HEK293T (cell line): ENCODE data around the gene DLX4.

ENCODE experiments used
- CTCF ChIA-PET: fragments of 350-600 bp; formaldehyde crosslinking; extraction: SDS; loops from one replicate; lab custom pipeline; 2021; ENCODE audit warnings: antibody characterized with exemption, inconsistent platforms; lab: Yijun Ruan, JAX
- POLR2A ChIA-PET: fragments of 350-600 bp; formaldehyde crosslinking; extraction: SDS; loops from one replicate; lab custom pipeline; 2020; ENCODE audit warnings: antibody characterized with exemption, inconsistent platforms; lab: Yijun Ruan, JAX
- DNase-seq: peaks from one replicate; pipeline ENCODE4 v3.0.0; 2012; ENCODE audit warnings: mixed read lengths; ENCODE audit errors: extremely low spot score
- ARNT ChIP-seq: fragments of 450-650 bp; IDR thresholded peaks from 2 replicates; pipeline ENCODE4 v1.6.1; 2017; ENCODE audit warnings: mild to moderate bottlenecking
- BHLHE40 ChIP-seq: fragments of 450-650 bp; IDR thresholded peaks from 2 replicates; pipeline ENCODE4 v1.6.1; 2016; ENCODE audit warnings: mild to moderate bottlenecking, moderate library complexity, borderline replicate concordance
- CTBP1 ChIP-seq: fragments of 450-650 bp; IDR thresholded peaks from 2 replicates; pipeline ENCODE4 v1.6.1; 2016; ENCODE audit warnings: borderline replicate concordance
- ELF4 ChIP-seq: fragments of 450-650 bp; IDR thresholded peaks from 2 replicates; pipeline ENCODE4 v1.6.1; 2017; ENCODE audit warnings: antibody characterized with exemption
- FOXA1 ChIP-seq: fragments of 450-650 bp; IDR thresholded peaks from 2 replicates; pipeline ENCODE4 v1.6.1; 2016; ENCODE audit warnings: mild to moderate bottlenecking
- FOXK2 ChIP-seq: fragments of 450-650 bp; IDR thresholded peaks from 2 replicates; pipeline ENCODE4 v1.6.1; 2016; ENCODE audit warnings: mild to moderate bottlenecking
- FOXM1 ChIP-seq: fragments of 450-650 bp; IDR thresholded peaks from 2 replicates; pipeline ENCODE4 v1.6.1; 2017; ENCODE audit warnings: mild to moderate bottlenecking, borderline replicate concordance
- HDGF ChIP-seq: fragments of 450-650 bp; IDR thresholded peaks from 2 replicates; pipeline ENCODE4 v1.6.1; 2017; ENCODE audit warnings: antibody characterized with exemption, borderline replicate concordance
- L3MBTL2 ChIP-seq: fragments of 450-650 bp; conservative IDR thresholded peaks from 2 replicates; pipeline ENCODE4 v1.6.1; 2016; ENCODE audit warnings: mild to moderate bottlenecking
- LEF1 ChIP-seq: fragments of 450-650 bp; IDR thresholded peaks from 2 replicates; pipeline ENCODE4 v1.6.1; 2017; ENCODE audit warnings: mild to moderate bottlenecking, borderline replicate concordance
- NFRKB ChIP-seq: fragments of 450-650 bp; IDR thresholded peaks from 2 replicates; pipeline ENCODE4 v1.6.1; 2016; ENCODE audit warnings: mild to moderate bottlenecking, moderate library complexity
- PKNOX1 ChIP-seq: fragments of 450-650 bp; IDR thresholded peaks from 2 replicates; pipeline ENCODE4 v1.6.1; 2016
- SP1 ChIP-seq: fragments of 450-650 bp; IDR thresholded peaks from 2 replicates; pipeline ENCODE4 v1.6.1; 2017
- SUZ12 ChIP-seq: fragments of 450-650 bp; IDR thresholded peaks from 2 replicates; pipeline ENCODE4 v1.6.1; 2016; ENCODE audit warnings: mild to moderate bottlenecking
- TARDBP ChIP-seq: fragments of 450-650 bp; IDR thresholded peaks from 2 replicates; pipeline ENCODE4 v1.6.1; 2016
- ZNF384 ChIP-seq: fragments of 450-650 bp; IDR thresholded peaks from 2 replicates; pipeline ENCODE4 v1.6.1; 2016

DLX4 gene

GRCh38 chr17:49993423-49994060 is 24.6 kb downstream of the DLX4 start:
- ChIA-PET CTCF (interaction anchor here (5.6 kb wide), 1 partner anchor 41 kb away, joined by 72 read pairs; no protein-coding TSS in a partner anchor), POLR2A (no interaction called here)
- no peak for TF ChIP-seq L3MBTL2
- TF ChIP-seq NFRKB, result no peak
- TF ChIP-seq SUZ12, result no peak
- TF ChIP-seq FOXK2, result no peak
- no peak for TF ChIP-seq ZNF384
- no peak for TF ChIP-seq CTBP1
- DNase-seq, result no peak

GRCh38 chr17:49994085-49995054 is 25.4 kb downstream of the DLX4 start:
- CTCF ChIA-PET, result interaction anchor here (0.6 to 5.7 kb wide), 9 partner anchors 42 to 134 kb away, joined by 3 to 72 read pairs (median 5); no protein-coding TSS in a partner anchor
- TF ChIP-seq NFRKB (no peak), HDGF (no peak), SUZ12 (no peak), FOXM1 (no peak), LEF1 (no peak), CTBP1 (no peak), FOXK2 (no peak), BHLHE40 (no peak), ZNF384 (no peak), TARDBP (no peak), ELF4 (no peak), FOXA1 (no peak)
- DNase-seq, result no peak
- POLR2A ChIA-PET, result interaction anchor here (0.8 to 1.5 kb wide), 4 partner anchors 18 to 80 kb away, joined by 3 to 4 read pairs (median 4); no protein-coding TSS in a partner anchor

GRCh38 chr17:49995055-49995738 is 26.2 kb downstream of the DLX4 start, which contains the start of gene DLX3:
DLX3 (minus strand) TSS chr17:49995224; CDS start chr17:49994998, 226 bp downstream.
- ChIA-PET CTCF (interaction anchor here (0.6 to 5.7 kb wide), 13 partner anchors 43 to 244 kb away, joined by 3 to 72 read pairs (median 5); no protein-coding TSS in a partner anchor), POLR2A (interaction anchor here (0.8 to 1.5 kb wide), 4 partner anchors 19 to 81 kb away, joined by 3 to 4 read pairs (median 4); no protein-coding TSS in a partner anchor)
- TF ChIP-seq CTBP1, result no peak
- peak; percentile 78 for DNase-seq

GRCh38 chr17:49996121-49996494 is 27.1 kb downstream of the DLX4 start:
- ChIA-PET CTCF (interaction anchor here (0.7 to 5.7 kb wide), 20 partner anchors 18 to 142 kb away, joined by 3 to 72 read pairs (median 5); no protein-coding TSS in a partner anchor), POLR2A (no interaction called here)
- no peak for DNase-seq
- TF ChIP-seq SP1 (no peak), SUZ12 (no peak), HDGF (no peak), FOXK2 (no peak), LEF1 (no peak), ARNT (no peak), ZNF384 (no peak), BHLHE40 (no peak), FOXM1 (no peak), ELF4 (no peak), PKNOX1 (no peak), L3MBTL2 (no peak), TARDBP (no peak), FOXA1 (no peak), CTBP1 (no peak), NFRKB (no peak)

- TF ChIP-seq ZNF384 (no peak), FOXM1 (no peak), TARDBP (no peak), SUZ12 (no peak)
- POLR2A ChIA-PET, result interaction anchor here (0.8 kb wide), 1 partner anchor 116 kb away, joined by 3 read pairs; no protein-coding TSS in a partner anchor
- CTCF ChIA-PET, result interaction anchor here (0.7 to 5.7 kb wide), 24 partner anchors 19 to 423 kb away, joined by 3 to 72 read pairs (median 4); no protein-coding TSS in a partner anchor
- peak; percentile 86 for DNase-seq
Observed at GRCh38 chr17:49996495-49997300, 27.7 kb downstream of the DLX4 start.

GRCh38 chr17:49997301-49997650 is 28.3 kb downstream of the DLX4 start:
- CTCF ChIA-PET, result interaction anchor here (0.7 to 5.7 kb wide), 24 partner anchors 22 to 441 kb away, joined by 3 to 72 read pairs (median 5); no protein-coding TSS in a partner anchor
- DNase-seq, result no peak
- POLR2A ChIA-PET, result interaction anchor here (0.8 kb wide), 1 partner anchor 116 kb away, joined by 3 read pairs; no protein-coding TSS in a partner anchor
- TF ChIP-seq TARDBP (no peak), BHLHE40 (no peak), FOXK2 (no peak), LEF1 (no peak), NFRKB (no peak), SUZ12 (no peak), HDGF (no peak), FOXA1 (no peak), PKNOX1 (no peak), ZNF384 (no peak), CTBP1 (no peak), SP1 (no peak), ARNT (no peak), L3MBTL2 (no peak), ELF4 (no peak), FOXM1 (no peak)
